HFFc6 (cell line): ENCODE measurements around the gene GEMIN8. TPM values are rescaled to one million over a fixed set of nuclear protein-coding genes. Genes with fewer than 3 reads are reported as not detected.

ENCODE experiments used
- DNase-seq: peaks from one replicate; pipeline ENCODE4 v3.0.0-alpha.2; 2018
- H3K27ac Mint-ChIP-seq: 2 replicates; pipeline ENCODE4 v1.8.0; 2020; ENCODE audit warnings: mild to moderate bottlenecking, mixed read lengths
- H3K27me3 Mint-ChIP-seq: 2 replicates; pipeline ENCODE4 v1.8.0; 2021; ENCODE audit warnings: mild to moderate bottlenecking, moderate library complexity, mixed read lengths; ENCODE audit not compliant: insufficient read depth
- H3K36me3 Mint-ChIP-seq: 2 replicates; pipeline ENCODE4 v1.8.0; 2021; ENCODE audit warnings: low read depth, mixed read lengths
- H3K4me1 Mint-ChIP-seq: 2 replicates; pipeline ENCODE4 v1.8.0; 2020; ENCODE audit warnings: low read depth, mixed read lengths
- H3K4me3 Mint-ChIP-seq: 2 replicates; pipeline ENCODE4 v1.8.0; 2020; ENCODE audit warnings: mild to moderate bottlenecking, moderate library complexity, mixed read lengths
- H3K9me3 Mint-ChIP-seq: 2 replicates; pipeline ENCODE4 v1.8.0; 2020; ENCODE audit warnings: mild to moderate bottlenecking, mixed read lengths
- total RNA-seq, 6 experiments: library from RNA; stranded (reverse); fragmentation: NEBNext Ultra II Directional; extraction: Animal tissue kit (Norgen Biotek cat#: 25700); gene quantifications; 2 replicates in 1 of 6; 3 replicates in 5 of 6; pipeline ENCODE4 v1.2.3, GENCODE V29; 2021
- TF ChIP-seq, protein P1 (sequence below): fragments of 200-600 bp; sonication (generic); IDR thresholded peaks from 2 replicates; pipeline ENCODE4 v1.5.0; 2021; ENCODE audit warnings: antibody characterized with exemption, mild to moderate bottlenecking

The GEMIN8 gene
- total RNA-seq, 6 experiments from 2014 or later, result 10.1 to 12.9 (median 11.8) TPM

DNA sequence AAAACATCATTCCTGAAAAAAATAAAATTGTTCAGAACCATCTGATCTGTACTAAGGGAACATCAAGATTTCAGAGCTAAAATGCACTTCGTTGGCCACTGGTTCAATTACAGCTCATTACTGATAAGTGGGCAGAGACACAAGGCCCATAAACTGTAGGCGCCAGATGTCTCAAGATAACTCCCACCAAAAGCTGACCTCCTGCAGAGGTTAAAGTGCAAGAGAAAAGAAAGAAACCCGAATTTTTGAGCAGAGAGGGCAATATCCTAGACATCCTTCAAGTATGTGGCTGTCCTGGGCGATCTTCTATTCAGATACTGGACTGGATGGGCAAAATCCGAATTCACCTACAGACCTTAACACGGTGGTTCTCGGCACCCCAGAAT, 660 bp downstream of the GEMIN8 start:
- no peaks in the 10 kb centered on the region for H3K27me3 Mint-ChIP-seq
- H3K27ac Mint-ChIP-seq, result peak overlapping the region; percentile 99
- no peak for DNase-seq
- H3K9me3 Mint-ChIP-seq, result no peaks in the 10 kb centered on the region
- peaks cover 23% of the 10 kb centered on the region for H3K4me1 Mint-ChIP-seq
- H3K4me3 Mint-ChIP-seq, result peak overlapping the region; percentile 96
- TF ChIP-seq, protein P1, sequence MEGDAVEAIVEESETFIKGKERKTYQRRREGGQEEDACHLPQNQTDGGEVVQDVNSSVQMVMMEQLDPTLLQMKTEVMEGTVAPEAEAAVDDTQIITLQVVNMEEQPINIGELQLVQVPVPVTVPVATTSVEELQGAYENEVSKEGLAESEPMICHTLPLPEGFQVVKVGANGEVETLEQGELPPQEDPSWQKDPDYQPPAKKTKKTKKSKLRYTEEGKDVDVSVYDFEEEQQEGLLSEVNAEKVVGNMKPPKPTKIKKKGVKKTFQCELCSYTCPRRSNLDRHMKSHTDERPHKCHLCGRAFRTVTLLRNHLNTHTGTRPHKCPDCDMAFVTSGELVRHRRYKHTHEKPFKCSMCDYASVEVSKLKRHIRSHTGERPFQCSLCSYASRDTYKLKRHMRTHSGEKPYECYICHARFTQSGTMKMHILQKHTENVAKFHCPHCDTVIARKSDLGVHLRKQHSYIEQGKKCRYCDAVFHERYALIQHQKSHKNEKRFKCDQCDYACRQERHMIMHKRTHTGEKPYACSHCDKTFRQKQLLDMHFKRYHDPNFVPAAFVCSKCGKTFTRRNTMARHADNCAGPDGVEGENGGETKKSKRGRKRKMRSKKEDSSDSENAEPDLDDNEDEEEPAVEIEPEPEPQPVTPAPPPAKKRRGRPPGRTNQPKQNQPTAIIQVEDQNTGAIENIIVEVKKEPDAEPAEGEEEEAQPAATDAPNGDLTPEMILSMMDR, result no peak
- H3K36me3 Mint-ChIP-seq, result no peaks in the 10 kb centered on the region; the same call in 1 of the 2 replicates

DNA sequence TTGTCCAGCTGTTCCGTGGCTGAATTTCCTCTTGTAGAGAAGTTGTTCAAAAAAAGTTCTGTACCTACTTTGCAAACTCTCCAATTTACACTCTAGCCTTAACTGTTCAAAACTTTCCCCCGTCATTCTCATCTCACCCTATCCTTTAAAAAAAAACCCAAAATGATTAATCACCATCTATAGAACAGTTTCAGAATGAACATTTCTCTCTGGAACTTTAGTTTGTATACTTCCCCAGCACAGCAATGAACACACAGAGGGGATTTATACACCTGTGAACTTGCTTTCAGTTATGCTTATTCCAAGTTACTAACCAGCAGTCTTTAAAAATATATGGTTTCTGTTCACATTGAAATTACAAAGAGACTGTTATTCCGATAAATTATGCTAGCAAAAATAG, 1.2 kb downstream of the GEMIN8 start:
- H3K27me3 Mint-ChIP-seq, result no peaks in the 10 kb centered on the region
- no peak for DNase-seq
- no peaks in the 10 kb centered on the region for H3K9me3 Mint-ChIP-seq
- peak overlapping the region; percentile 96 for H3K4me3 Mint-ChIP-seq
- peak overlapping the region; percentile 99 for H3K27ac Mint-ChIP-seq
- TF ChIP-seq, protein P1, result no peak
- H3K36me3 Mint-ChIP-seq, result no peaks in the 10 kb centered on the region; the same call in 1 of the 2 replicates
- peaks cover 23% of the 10 kb centered on the region for H3K4me1 Mint-ChIP-seq

DNA sequence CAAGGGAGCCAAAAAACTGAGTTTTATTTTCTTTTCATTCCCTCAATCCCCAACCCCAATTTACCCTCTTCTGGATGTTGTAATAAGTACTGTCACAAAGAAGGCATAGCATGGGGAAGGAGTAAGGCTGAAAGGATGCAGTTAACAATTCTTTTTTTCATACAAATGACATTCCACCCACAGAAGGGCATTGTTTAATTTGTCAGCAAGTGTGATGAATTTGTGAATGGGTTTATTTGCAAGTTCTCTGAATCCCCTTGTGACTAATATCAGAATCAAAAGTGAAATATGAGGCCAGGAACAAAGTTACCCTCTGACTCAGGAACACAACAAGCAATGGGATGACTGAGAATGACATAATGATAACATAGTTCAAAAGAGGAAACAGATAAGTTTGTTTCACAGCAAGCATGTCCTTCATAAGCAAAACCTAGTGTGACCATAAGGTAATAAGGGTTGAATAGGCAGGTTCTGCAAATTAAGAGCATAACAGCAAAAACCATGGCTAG, 2.1 kb downstream of the GEMIN8 start:
- no peaks in the 10 kb centered on the region for H3K27me3 Mint-ChIP-seq
- H3K4me3 Mint-ChIP-seq, result peak overlapping the region; percentile 96
- DNase-seq, result peak; percentile 45
- peak overlapping the region; percentile 99 for H3K27ac Mint-ChIP-seq
- no peaks in the 10 kb centered on the region for H3K9me3 Mint-ChIP-seq
- TF ChIP-seq, protein P1, result no peak
- no peaks in the 10 kb centered on the region; the same call in 1 of the 2 replicates for H3K36me3 Mint-ChIP-seq
- peaks cover 23% of the 10 kb centered on the region for H3K4me1 Mint-ChIP-seq

DNA sequence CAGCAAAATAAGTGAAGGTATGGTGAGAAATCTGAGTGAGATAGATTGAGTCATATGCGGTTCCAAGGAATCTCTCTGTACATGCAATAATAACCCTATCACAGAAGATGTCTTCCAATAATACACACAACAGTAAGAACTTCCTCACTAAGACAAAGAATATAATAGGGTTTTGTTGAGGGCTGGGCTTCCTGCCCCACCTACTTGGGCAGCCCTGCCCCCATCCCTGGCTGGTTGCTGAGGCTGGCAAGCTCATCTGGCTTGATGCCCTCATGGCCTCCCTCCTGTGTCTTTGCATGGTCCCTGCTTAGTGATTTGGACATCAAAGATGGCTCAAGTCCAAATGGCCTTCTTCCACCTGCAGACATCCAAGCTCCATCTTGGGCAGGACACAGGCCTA, 2.7 kb downstream of the GEMIN8 start:
- TF ChIP-seq, protein P1, result no peak
- H3K36me3 Mint-ChIP-seq, result no peaks in the 10 kb centered on the region; the same call in 1 of the 2 replicates
- H3K27me3 Mint-ChIP-seq, result no peaks in the 10 kb centered on the region
- peak overlapping the region; percentile 99 for H3K27ac Mint-ChIP-seq
- H3K9me3 Mint-ChIP-seq, result no peaks in the 10 kb centered on the region
- H3K4me3 Mint-ChIP-seq, result peak overlapping the region; percentile 96; the same call in 1 of the 2 replicates
- no peak for DNase-seq
- peaks cover 23% of the 10 kb centered on the region for H3K4me1 Mint-ChIP-seq

DNA sequence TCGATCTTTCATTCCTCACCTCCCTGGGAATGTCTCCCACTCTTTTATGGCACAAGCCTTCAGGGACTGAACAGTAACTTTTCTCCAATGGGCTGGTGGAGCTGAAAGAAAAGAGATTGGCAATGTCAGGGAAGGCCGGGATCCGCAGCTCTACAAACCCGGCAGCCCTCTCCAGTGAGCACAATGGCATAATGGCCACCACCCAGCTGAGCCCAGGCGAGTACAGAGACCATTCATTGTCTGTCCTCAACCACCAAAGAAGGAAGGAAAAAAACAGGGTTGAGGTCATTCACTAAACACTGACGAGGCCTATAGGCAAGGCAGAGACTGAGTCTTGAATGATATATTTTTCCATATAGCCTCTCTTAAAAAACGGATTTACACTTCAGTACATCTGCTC, 3.6 kb downstream of the GEMIN8 start:
- no peaks in the 10 kb centered on the region for H3K9me3 Mint-ChIP-seq
- H3K27me3 Mint-ChIP-seq, result no peaks in the 10 kb centered on the region
- TF ChIP-seq, protein P1, result no peak
- H3K27ac Mint-ChIP-seq, result no peak overlapping the region
- H3K4me3 Mint-ChIP-seq, result no peak overlapping the region
- peaks cover 23% of the 10 kb centered on the region for H3K4me1 Mint-ChIP-seq
- no peaks in the 10 kb centered on the region; the same call in 1 of the 2 replicates for H3K36me3 Mint-ChIP-seq
- DNase-seq, result no peak
